HL-60 (cell line): ENCODE data around the gene ZNF718.
"Not testable (repeated sequence)": the region's sequence is repeated elsewhere in the genome, so short reads cannot be mapped to it uniquely, and the experiment has no call there.

Experiments
- DNase-seq, 2 experiments: peaks; one replicate each; pipeline ENCODE4 v3.0.0-alpha.2; 2010 to 2020; ENCODE audit warnings: low read depth in 1 of 2, low spot score in 1 of 2
- H3K27ac ChIP-seq: fragments of 250-450 bp; sonication (Bioruptor Pico); replicated peaks from 2 replicates; pipeline ENCODE4 v1.5.1; 2020; ENCODE audit warnings: mild to moderate bottlenecking, moderate library complexity
- H3K27me3 ChIP-seq: fragments of 250-450 bp; sonication (Bioruptor Pico); 2 replicates; pipeline ENCODE4 v1.5.1; 2021; ENCODE audit warnings: mild to moderate bottlenecking, moderate library complexity; ENCODE audit not compliant: insufficient read depth, poor library complexity, severe bottlenecking
- H3K4me3 ChIP-seq: replicated peaks from 2 replicates; pipeline ENCODE4 v1.5.1; 2011; ENCODE audit warnings: mild to moderate bottlenecking, control low read depth, low read length; ENCODE audit not compliant: insufficient read depth
- GABPA ChIP-seq: IDR thresholded peaks from 2 replicates; pipeline ENCODE4 v1.6.1; 2012; ENCODE audit warnings: low read depth
- POLR2AphosphoS5 ChIP-seq: IDR thresholded peaks from 2 replicates; pipeline ENCODE4 v1.6.1; 2012; ENCODE audit warnings: low read depth
- SPI1 ChIP-seq: IDR thresholded peaks from 2 replicates; pipeline ENCODE4 v1.6.1; 2012; ENCODE audit warnings: low read depth, mild to moderate bottlenecking, borderline replicate concordance
- TF ChIP-seq, protein P1 (sequence below): IDR thresholded peaks from one replicate; pipeline ENCODE4 v1.5.1; 2011; ENCODE audit warnings: low read length, control low read depth, inconsistent platforms; ENCODE audit not compliant: insufficient read depth
- TF ChIP-seq, protein P2 (sequence below): IDR thresholded peaks from 2 replicates; pipeline ENCODE4 v1.6.1; 2012; ENCODE audit warnings: low read depth; ENCODE audit not compliant: insufficient replicate concordance

Gene ZNF718

DNA sequence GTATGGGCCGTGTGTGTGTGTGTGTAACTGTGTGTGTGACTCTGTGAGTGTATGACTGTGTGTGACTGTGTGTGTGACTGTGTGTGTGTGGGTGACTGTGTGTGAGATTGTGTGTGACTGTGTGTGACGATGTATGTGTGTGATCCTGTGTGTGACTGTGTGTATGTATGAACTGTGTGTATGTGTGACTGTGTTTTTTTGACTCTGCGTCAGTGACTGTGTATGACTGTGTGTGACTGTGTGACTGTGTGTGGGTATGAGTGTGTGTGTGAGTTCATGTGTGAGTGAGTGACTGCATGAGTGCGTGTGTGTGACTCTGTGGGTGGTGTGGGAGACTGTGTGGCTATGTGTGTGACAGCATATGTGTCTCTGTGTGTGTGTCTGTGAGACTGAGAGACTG lies 81.8 kb downstream of the ZNF718 start:
- H3K27me3 ChIP-seq, result no peaks in the 10 kb centered on the region
- TF ChIP-seq POLR2AphosphoS5, result no peak
- TF ChIP-seq, protein P1, sequence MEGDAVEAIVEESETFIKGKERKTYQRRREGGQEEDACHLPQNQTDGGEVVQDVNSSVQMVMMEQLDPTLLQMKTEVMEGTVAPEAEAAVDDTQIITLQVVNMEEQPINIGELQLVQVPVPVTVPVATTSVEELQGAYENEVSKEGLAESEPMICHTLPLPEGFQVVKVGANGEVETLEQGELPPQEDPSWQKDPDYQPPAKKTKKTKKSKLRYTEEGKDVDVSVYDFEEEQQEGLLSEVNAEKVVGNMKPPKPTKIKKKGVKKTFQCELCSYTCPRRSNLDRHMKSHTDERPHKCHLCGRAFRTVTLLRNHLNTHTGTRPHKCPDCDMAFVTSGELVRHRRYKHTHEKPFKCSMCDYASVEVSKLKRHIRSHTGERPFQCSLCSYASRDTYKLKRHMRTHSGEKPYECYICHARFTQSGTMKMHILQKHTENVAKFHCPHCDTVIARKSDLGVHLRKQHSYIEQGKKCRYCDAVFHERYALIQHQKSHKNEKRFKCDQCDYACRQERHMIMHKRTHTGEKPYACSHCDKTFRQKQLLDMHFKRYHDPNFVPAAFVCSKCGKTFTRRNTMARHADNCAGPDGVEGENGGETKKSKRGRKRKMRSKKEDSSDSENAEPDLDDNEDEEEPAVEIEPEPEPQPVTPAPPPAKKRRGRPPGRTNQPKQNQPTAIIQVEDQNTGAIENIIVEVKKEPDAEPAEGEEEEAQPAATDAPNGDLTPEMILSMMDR, result no peak
- TF ChIP-seq GABPA, result no peak
- TF ChIP-seq, protein P2, sequence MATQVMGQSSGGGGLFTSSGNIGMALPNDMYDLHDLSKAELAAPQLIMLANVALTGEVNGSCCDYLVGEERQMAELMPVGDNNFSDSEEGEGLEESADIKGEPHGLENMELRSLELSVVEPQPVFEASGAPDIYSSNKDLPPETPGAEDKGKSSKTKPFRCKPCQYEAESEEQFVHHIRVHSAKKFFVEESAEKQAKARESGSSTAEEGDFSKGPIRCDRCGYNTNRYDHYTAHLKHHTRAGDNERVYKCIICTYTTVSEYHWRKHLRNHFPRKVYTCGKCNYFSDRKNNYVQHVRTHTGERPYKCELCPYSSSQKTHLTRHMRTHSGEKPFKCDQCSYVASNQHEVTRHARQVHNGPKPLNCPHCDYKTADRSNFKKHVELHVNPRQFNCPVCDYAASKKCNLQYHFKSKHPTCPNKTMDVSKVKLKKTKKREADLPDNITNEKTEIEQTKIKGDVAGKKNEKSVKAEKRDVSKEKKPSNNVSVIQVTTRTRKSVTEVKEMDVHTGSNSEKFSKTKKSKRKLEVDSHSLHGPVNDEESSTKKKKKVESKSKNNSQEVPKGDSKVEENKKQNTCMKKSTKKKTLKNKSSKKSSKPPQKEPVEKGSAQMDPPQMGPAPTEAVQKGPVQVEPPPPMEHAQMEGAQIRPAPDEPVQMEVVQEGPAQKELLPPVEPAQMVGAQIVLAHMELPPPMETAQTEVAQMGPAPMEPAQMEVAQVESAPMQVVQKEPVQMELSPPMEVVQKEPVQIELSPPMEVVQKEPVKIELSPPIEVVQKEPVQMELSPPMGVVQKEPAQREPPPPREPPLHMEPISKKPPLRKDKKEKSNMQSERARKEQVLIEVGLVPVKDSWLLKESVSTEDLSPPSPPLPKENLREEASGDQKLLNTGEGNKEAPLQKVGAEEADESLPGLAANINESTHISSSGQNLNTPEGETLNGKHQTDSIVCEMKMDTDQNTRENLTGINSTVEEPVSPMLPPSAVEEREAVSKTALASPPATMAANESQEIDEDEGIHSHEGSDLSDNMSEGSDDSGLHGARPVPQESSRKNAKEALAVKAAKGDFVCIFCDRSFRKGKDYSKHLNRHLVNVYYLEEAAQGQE, result no peak
- no peak for TF ChIP-seq SPI1
- no peak overlapping the region for H3K4me3 ChIP-seq
- DNase-seq, result no peak
- H3K27ac ChIP-seq, result no peak overlapping the region

DNA sequence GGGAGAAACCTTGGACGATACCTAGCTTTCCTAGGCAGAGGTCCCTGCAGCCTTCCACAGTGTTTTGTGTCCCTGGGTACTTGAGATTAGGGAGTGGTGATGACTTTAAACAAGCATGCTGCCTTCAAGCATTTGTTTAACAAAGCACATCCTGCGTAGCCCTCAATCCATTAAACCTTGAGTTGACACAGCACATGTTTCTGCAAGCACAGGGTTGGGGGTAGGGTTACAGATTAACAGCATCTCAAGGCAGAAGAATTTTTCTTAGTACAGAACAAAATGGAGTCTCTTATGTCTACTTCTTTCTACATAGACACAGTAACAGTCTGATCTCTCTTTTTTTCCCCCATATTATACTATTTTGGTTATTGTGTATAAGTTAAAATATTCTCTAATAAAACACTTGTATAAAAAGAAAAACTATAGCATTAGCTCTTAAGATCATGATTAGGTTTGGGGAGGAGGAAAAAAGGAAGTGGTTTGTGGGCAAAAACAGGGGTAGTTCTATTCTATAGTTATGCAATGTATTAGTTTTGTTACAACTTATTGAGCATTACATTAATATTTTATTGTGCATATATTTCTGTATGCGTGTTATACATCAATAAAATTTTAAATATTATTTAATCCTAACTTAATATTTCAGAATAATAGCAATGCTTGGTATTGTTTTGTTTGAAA lies 84.3 kb downstream of the ZNF718 start:
- H3K4me3 ChIP-seq, H3K27me3 ChIP-seq: not testable (repeated sequence)
- peak; percentile 88 for TF ChIP-seq SPI1
- H3K27ac ChIP-seq, result peak overlapping the region; percentile 74
- peak; percentile 35 to 66 for DNase-seq

DNA sequence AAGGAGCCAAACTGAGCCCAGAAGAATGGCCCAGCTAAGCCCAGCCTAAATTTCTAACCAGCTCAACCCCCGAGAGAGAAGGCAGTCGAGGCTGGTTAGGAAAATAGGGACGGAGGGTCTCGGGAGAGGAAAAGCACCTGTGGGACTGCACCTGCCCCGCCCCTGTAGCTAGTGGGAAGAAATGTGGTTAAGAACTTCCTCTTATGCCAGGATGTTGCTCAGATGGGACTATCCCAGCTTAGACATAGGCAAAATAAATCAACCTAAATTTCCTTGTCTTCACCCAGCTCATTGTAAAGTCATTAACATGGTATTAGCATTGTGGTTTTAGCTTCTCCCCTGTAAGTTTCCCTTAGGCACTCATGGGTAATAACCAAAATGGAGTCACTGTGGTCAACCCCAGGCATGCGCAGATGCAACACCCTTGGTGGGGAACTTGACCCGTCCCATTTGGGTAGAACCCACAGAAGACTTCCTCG lies 86.8 kb downstream of the ZNF718 start:
- Histone ChIP-seq H3K27me3 (no peaks in the 10 kb centered on the region), H3K4me3 (no peak overlapping the region), H3K27ac (peak overlapping the region; percentile 57)
- peak; percentile 6 to 72 for DNase-seq
- TF ChIP-seq, protein P1, result no peak
- peak; percentile 1; the same call in 1 of the 2 replicates for TF ChIP-seq SPI1

DNA sequence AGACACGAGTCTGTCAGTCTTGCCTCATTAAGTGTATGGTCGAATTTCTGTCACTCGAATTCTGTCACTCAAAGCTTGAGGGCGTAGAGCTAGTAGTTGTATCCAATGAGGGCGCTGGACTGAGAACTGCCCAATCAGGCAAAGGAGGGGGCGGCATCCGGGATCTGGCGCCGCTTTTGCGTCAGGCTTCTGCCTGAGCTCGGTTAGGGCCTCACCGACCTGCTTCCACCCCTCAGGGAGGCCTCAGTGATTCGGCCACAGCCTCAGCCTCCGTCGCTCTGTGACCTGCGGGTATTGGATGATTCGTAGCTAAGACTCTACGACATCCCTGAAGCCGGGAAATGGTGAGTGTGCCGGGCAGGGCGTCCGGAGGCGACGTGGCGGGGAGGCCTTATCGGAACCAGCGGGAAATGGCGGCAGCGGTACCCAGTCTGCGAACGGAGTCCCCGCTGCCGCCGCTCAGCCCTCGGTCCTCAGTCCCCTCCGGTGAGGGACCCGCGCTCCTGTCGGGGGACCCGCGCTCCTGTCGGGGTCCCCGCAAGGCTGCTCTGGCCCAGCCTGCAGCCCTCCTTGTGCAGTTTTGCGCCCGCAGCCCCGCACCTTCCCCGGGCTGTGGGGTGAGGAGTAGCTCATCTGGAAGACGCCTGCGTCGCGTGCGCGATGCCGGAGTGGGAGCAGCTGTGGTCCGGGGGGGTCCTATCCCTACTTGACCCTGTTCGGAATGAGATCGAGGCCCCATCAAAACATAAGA lies 88.3 kb downstream of the ZNF718 start:
- no peak overlapping the region for H3K27ac ChIP-seq
- no peak overlapping the region for H3K4me3 ChIP-seq
- TF ChIP-seq, protein P1, result no peak
- no peak for TF ChIP-seq POLR2AphosphoS5
- no peak for DNase-seq
- H3K27me3 ChIP-seq, result no peaks in the 10 kb centered on the region

DNA sequence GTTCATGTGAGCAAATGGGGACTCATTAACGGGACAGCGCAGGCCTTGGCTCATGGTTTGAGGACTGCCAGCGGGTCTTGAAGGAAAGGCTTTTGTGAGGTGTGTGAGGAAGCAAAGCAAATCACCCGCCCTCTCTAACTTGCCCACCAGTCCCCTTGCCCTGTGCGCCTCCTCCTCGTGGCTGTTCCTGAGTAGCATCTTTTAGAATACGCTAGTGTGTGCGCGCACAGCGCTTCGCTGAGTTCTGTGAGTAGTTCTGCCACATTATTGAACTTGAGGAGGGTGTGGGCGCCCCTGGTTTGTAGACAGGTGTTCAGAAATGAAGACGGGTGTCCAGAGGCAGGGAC lies 88.9 kb downstream of the ZNF718 start:
- not testable (repeated sequence) for H3K27me3 ChIP-seq, H3K27ac ChIP-seq, DNase-seq, H3K4me3 ChIP-seq
